ENCODE results near the gene FGFBP1.

Gene FGFBP1

GRCh38 chr4:15938640-15939039, at the start of gene FGFBP1:
FGFBP1 (minus strand) TSS chr4:15938740; CDS start chr4:15936632, 2,108 bp downstream.
- DNase-seq (ENCODE audit: low spot score): no peak

- DNase-seq (ENCODE audit: low spot score): no peak
Observed at GRCh38 chr4:15988222-15988621, 49.7 kb upstream of the FGFBP1 start.

DNA sequence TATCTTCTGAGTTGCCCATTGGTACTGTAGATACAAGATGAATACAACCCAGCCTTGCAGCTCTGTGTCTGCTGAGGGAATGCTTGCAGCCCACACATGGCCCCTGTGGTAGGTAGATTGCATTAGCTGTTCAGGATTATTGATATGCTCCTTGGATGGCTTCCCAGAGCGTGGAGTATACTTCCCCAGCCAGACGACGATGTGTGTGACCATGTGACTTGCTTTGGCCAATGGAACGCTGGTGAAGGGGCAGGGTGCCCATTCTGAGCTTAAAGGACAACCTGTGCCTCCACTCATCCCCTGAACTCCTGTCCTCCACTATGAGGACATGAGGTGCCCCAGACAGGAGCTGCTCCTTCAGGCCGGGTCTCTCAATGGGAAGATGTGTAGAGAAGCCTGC, 48.4 kb upstream of the FGFBP1 start:
- no peak for DNase-seq (ENCODE audit: low spot score)

GRCh38 chr4:15983610-15984009, 45.1 kb upstream of the FGFBP1 start:
- DNase-seq (ENCODE audit: low spot score): no peak

DNA sequence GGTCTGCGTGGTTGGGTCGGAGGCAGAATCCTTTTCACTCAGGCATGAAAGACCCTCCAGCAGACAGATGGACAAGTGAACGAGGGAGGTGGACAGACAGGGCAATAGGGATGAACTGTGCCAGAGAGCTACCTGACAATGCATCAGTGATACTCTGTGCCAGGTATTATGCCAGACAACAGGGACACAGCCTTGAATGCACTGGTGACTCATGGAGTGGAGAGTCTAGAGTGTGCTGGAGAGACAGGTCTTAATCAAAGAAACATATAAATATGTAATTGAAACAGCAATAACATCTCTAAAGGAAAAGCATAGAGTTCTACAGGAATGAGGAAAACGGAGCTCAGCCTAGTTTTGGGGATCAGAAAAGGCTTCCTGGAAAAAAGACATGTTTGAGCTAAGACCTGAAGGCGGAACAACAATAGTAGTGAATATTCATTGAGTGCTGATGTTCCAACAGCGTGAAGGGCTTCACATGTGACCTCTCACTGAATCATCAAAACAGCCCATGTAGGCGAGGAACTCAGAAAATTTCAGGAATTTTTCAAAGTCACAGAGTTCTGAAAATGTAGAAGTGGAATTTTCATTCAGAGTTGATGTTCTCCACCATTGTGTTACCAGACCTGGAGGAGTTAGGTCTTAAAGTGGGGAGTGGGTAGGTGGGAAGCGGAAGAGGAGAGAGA, 44.4 kb upstream of the FGFBP1 start:
- DNase-seq (ENCODE audit: low spot score): no peak

GRCh38 chr4:15976456-15977447, 38.2 kb upstream of the FGFBP1 start:
- DNase-seq (ENCODE audit: low spot score): no peak

DNA sequence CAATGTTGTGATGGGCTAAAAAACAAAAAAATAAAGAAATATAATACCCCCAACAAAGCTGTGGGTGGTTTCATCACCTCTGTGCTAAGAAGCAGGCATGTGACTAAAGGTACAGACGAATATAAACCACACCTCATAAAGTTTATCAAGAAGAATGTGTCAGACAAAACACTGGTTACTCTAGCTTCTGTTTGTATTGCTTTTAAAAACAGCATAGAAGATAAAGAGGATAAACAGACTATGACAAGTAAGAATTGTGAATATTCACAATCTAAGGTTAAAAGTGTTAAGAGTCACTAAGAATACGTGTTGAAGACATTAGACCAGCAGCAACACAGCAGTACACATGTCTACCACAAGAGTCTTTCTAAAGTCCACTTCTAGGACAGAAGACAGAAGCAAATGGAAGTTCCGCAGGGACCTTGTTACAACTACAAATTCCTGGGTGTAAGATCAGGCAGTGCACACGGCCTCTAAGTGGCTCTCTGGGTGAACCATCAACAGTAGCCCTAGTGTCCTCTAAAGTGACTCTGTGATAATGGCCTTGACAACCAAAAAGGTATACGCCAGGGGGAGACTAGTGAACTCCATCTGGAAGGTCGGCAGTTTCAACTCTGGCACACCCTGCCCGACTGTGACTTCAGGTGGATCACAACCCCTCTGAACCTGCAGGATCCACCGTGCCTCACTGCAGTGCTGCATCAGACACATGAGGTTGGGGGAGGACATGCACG, 32.7 kb upstream of the FGFBP1 start:
- DNase-seq (ENCODE audit: low spot score): no peak

DNA sequence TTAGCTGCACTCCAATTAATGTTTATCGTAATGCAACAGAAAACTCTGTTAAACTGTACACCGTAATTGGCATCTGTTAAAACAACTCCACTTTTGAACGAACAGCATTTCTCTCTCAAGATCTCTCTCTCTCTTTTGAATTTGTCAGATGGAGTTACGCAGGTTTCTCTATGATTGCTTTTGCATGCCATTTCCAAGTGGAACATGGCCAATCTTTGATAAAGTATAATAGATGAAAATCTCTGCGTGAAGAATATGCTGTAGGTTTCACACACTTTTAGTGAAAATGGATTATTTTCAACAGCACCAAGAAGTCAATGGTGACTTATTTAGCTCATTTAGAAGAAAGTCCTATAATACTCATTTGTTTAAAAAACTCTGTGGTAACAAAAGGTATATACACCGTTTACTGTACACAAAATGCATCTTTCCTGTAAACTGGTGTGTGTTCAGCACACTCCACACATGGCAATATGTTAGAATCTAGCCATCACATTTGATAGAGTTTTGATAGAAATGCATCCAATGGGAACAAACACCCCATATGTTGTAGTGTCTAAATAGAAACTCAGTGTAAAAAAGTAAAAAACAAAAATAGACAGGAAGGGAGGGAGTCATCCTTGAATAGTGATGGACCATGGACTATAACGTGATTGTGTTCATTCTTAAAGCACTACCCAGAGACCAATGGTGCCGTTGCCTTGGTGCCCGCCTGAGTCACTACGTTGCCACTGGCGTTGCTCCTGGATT, 30.2 kb upstream of the FGFBP1 start:
- no peak for DNase-seq (ENCODE audit: low spot score)

DNA sequence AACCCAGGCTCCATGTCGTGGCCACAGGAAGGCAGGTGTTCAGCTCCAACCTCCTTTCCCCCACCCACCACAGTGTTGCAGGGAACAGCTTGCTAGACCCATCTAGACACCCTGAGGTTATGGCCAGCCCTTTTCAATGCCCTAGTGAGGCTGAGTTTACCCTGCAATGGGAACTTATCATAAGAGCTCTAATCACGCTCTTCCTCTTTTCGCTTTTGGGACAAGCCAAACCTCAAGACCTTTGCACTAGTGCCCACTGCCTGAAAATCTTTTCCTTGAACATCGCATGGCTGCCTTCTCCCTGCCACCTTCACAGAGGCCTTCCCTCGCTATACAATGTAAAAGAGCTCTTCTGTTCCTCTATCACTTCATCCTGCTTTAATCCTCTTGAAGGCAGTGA, 26.8 kb upstream of the FGFBP1 start:
- no peak for DNase-seq (ENCODE audit: low spot score)

GRCh38 chr4:15964159-15964558, 25.6 kb upstream of the FGFBP1 start:
- no peak for DNase-seq (ENCODE audit: low spot score)

DNA sequence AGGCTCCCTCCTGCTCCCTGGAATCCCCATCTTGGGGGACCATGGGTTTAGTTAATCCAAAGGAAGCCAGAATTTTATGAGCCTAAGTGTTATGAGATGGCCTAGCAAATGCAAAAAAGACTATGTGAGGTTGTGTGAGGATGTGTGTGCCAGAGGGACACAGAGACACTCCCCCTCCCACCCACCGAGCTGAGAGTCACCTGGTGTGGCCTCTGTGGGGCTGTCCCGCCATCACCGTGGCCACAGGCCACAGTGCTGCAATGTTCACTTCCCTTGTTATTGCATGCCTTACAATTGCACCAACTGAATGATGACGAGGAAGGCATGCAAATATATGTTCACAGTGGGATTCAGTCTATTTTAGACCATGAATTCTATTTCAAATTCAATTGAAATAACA, 25.0 kb upstream of the FGFBP1 start:
- DNase-seq (ENCODE audit: low spot score): peak; percentile 33

DNA sequence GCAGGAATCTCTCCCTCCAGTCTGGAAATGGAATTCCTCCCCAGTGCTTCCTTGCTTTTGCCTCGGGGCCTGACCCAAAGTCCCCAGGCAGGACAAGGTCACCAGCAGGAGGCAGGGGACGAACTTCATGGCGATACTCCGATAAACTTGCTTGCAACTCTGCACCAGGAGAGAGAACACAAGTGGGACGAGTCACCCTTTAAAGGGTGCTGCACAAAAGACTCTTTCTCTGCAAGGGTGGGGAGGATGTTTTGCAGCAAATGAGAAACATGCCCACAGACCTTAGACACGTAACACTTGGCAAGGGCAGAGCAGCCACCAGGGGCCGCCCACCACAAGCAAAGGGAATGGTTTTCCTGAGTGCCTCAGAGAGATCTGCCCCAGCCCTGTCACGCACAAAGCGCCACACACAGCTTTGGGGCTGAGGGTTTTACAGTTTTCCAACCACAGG, 24.5 kb upstream of the FGFBP1 start, which contains the start of gene FGFBP2:
Gene FGFBP2 (minus strand): TSS at position 175 of the 451 bp plus-strand sequence. CDS start 46 bp downstream, at position 129.
- DNase-seq (ENCODE audit: low spot score): peak; percentile 60

- DNase-seq (ENCODE audit: low spot score): peak; percentile 47
Observed at GRCh38 chr4:15961781-15962510, 23.4 kb upstream of the FGFBP1 start.

DNA sequence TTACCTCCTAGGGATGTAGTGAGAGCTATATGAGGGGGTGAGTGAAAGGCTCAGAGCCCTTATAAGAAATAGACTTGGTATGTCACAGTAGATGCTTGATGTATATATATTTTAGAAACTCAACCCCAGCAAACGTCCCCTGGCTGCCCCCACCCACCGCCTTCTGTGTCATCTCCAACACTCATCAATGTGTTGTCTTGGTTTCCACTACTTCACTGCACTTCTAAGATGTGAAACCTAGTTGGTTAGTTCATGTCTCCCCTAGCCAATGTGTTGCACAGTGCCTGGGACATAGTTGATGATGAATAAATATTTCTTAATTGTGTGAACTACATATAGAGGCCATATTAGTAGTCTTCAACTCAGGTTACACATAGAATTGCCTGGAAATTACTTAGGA, 20.0 kb upstream of the FGFBP1 start:
- peak; percentile 7 for DNase-seq (ENCODE audit: low spot score)

DNA sequence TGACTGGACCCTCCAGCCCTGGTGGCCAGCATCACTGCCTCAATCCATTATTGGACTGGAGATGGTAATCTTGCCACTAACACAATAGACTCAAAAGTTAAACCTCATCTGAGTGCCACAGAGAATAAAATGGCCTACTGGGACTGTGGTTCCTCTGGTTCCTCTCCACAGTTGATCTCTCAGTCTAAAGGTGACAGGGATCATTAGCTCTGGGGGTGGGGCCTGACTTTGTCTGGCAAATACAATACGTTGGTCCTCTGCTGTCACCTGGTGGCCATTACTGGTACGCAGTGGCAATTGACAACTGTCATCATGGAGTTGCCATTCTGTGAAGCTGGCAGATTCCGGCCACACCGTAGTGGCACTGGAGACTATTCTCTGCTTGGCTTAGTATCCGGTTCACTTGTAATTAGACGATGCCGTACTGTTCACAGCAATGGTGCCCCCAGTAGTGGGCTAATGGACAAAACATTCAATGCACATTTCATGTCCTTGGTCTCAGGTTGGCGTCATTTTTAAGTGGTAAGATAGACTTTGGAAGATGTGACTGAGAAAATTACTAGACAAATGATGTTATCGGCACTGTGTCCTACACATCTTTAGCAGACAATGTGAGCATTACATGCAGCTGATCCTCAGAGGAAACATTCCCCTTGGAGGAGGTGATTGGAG, 17.8 kb upstream of the FGFBP1 start:
- DNase-seq (ENCODE audit: low spot score): peak; percentile 79

GRCh38 chr4:15955670-15956069, 17.1 kb upstream of the FGFBP1 start:
- DNase-seq (ENCODE audit: low spot score): no peak

GRCh38 chr4:15953625-15954024, 15.1 kb upstream of the FGFBP1 start:
- DNase-seq (ENCODE audit: low spot score): no peak

DNA sequence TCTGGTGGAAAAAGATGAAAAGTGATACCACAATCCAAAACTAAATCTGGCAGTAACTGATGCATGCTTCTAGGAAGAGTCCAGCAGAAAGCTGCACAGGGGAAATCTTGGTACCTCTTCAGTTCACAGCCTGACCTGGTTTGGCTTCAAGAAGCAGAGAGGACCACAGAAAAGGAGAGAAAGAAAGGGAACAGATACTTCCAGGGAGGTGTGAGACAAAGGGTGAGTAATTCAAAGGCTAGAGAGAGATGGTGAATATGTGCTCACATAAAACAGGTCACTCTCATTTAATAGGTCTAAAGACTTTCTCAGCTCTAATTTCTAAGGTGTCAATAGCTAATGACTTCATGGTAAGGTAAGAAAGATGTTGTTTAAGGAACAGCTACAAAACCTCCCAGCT, 13.2 kb upstream of the FGFBP1 start:
- no peak for DNase-seq (ENCODE audit: low spot score)

GRCh38 chr4:15948826-15949225, 10.3 kb upstream of the FGFBP1 start:
- no peak for DNase-seq (ENCODE audit: low spot score)

DNA sequence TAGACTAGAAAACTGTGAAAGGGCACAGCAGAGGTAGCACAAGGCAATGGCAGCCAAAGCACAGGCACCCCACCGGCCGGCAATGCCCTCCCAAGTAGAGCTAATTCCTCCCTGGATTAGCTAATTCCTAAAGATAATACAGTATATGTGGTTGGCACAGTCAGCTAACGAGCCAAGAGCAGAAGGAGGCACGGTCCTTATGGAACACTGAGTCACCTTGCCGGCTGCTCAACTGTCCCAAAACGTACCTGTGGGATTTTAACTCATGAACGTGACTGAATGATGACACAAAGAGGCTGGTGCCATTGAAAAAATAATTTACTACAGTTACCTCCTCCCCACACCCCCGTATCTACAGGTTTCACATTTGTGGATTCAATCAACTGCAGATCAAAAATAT, 9.1 kb upstream of the FGFBP1 start:
- no peak for DNase-seq (ENCODE audit: low spot score)
